SK-N-SH treated with all-trans-retinoic acid at 6 μM for 48 hours (cell line): ENCODE data around the gene JADE3.

Source experiments
- ATAC-seq: fragments of 200-7000 bp; cut with Tn5 transposase; 3 replicates; pipeline ENCODE4 v1.9.1; 2020; ENCODE audit warnings: mild to moderate bottlenecking, moderate library complexity
- ARNTL ChIP-seq: fragments of 450-650 bp; formaldehyde crosslinking; IDR thresholded peaks from 2 replicates; pipeline ENCODE4 v1.5.0; 2020; ENCODE audit warnings: low read depth, mild to moderate bottlenecking, moderate library complexity, borderline replicate concordance
- CREB5 ChIP-seq: fragments of 250-450 bp; sonication (Bioruptor Pico); IDR thresholded peaks from 2 replicates; pipeline ENCODE4 v1.5.1; 2020; ENCODE audit warnings: low read depth, mild to moderate bottlenecking, moderate library complexity
- CSDC2 ChIP-seq: fragments of 250-450 bp; sonication (Bioruptor Pico); IDR thresholded peaks from 2 replicates; pipeline ENCODE4 v1.5.0; 2020; ENCODE audit warnings: mild to moderate bottlenecking, moderate library complexity
- ESRRG ChIP-seq: fragments of 250-450 bp; sonication (Bioruptor Pico); IDR thresholded peaks from 2 replicates; pipeline ENCODE4 v1.6.1; 2021; ENCODE audit warnings: mild to moderate bottlenecking
- GLIS3 ChIP-seq: fragments of 250-450 bp; sonication (Bioruptor Pico); IDR thresholded peaks from 2 replicates; pipeline ENCODE4 v1.5.0; 2020; ENCODE audit warnings: mild to moderate bottlenecking, moderate library complexity
- OSR1 ChIP-seq: fragments of 250-450 bp; sonication (Bioruptor Pico); IDR thresholded peaks from 2 replicates; pipeline ENCODE4 v1.8.0; 2022; ENCODE audit warnings: moderate library complexity, mild to moderate bottlenecking, inconsistent platforms
- PATZ1 ChIP-seq: fragments of 250-450 bp; sonication (Bioruptor Pico); IDR thresholded peaks from 2 replicates; pipeline ENCODE4 v1.8.0; 2020; ENCODE audit warnings: mild to moderate bottlenecking, moderate library complexity, borderline replicate concordance
- POU6F1 ChIP-seq: fragments of 250-450 bp; sonication (Bioruptor Pico); IDR thresholded peaks from 2 replicates; pipeline ENCODE4 v1.8.0; 2021; ENCODE audit warnings: low read depth, mild to moderate bottlenecking, moderate library complexity, borderline replicate concordance
- PPARA ChIP-seq: fragments of 250-450 bp; sonication (Bioruptor Pico); IDR thresholded peaks from 2 replicates; pipeline ENCODE4 v1.5.0; 2020; ENCODE audit warnings: mild to moderate bottlenecking, borderline replicate concordance
- RARB ChIP-seq: fragments of 250-450 bp; sonication (Bioruptor Pico); IDR thresholded peaks from 2 replicates; pipeline ENCODE4 v1.8.0; 2021; ENCODE audit warnings: mild to moderate bottlenecking, moderate library complexity
- SNAI2 ChIP-seq: fragments of 250-450 bp; sonication (Bioruptor Pico); IDR thresholded peaks from 2 replicates; pipeline ENCODE4 v1.5.0; 2020; ENCODE audit warnings: mild to moderate bottlenecking, moderate library complexity
- TOX ChIP-seq: fragments of 250-450 bp; sonication (Bioruptor Pico); IDR thresholded peaks from 2 replicates; pipeline ENCODE4 v1.8.0; 2021; ENCODE audit warnings: mild to moderate bottlenecking, moderate library complexity, borderline replicate concordance
- TSHZ2 ChIP-seq: fragments of 250-450 bp; sonication (Bioruptor Pico); IDR thresholded peaks from 2 replicates; pipeline ENCODE4 v1.5.0; 2020; ENCODE audit warnings: mild to moderate bottlenecking, moderate library complexity
- ZC3H10 ChIP-seq: fragments of 250-450 bp; sonication (Bioruptor Pico); IDR thresholded peaks from 2 replicates; pipeline ENCODE4 v1.5.1; 2021; ENCODE audit warnings: mild to moderate bottlenecking, moderate library complexity
- ZFP3 ChIP-seq: fragments of 250-450 bp; sonication (Bioruptor Pico); IDR thresholded peaks from 2 replicates; pipeline ENCODE4 v1.5.0; 2020; ENCODE audit warnings: mild to moderate bottlenecking, moderate library complexity
- ZFP30 ChIP-seq: fragments of 450-650 bp; formaldehyde crosslinking; IDR thresholded peaks from 2 replicates; pipeline ENCODE4 v1.5.0; 2022; ENCODE audit warnings: mild to moderate bottlenecking, moderate library complexity
- ZNF565 ChIP-seq: fragments of 450-650 bp; formaldehyde crosslinking; conservative IDR thresholded peaks from 2 replicates; pipeline ENCODE4 v1.5.0; 2020; ENCODE audit warnings: low read depth, mild to moderate bottlenecking, moderate library complexity
- ZNF8 ChIP-seq: fragments of 450-650 bp; formaldehyde crosslinking; IDR thresholded peaks from 2 replicates; pipeline ENCODE4 v1.5.0; 2020; ENCODE audit warnings: mild to moderate bottlenecking, moderate library complexity

The JADE3 gene

GRCh38 chrX:46918434-46918833, 6.2 kb downstream of the JADE3 start (continued):
- no peak for TF ChIP-seq PATZ1 (CRISPR knock-in tag)
- TF ChIP-seq ZNF8 = no peak
- TF ChIP-seq CREB5 (CRISPR knock-in tag) = no peak
- TF ChIP-seq TSHZ2 = no peak
- no peak for TF ChIP-seq PPARA (CRISPR knock-in tag)
- TF ChIP-seq CSDC2 (CRISPR knock-in tag) = no peak
- TF ChIP-seq TOX (CRISPR knock-in tag) = no peak
- TF ChIP-seq, all 23 proteins: peak for 0

- no peak for ATAC-seq
- TF ChIP-seq CREB5 (CRISPR knock-in tag) = no peak
- peak; percentile 99 for TF ChIP-seq ZNF8
Observed at GRCh38 chrX:46920235-46920634, 8.0 kb downstream of the JADE3 start.

- ATAC-seq = no peak
- no peak for TF ChIP-seq PPARA (CRISPR knock-in tag)
- no peak for TF ChIP-seq ARNTL (CRISPR knock-in tag)
Observed at GRCh38 chrX:46922611-46923010, 10.4 kb downstream of the JADE3 start.

- no peak for TF ChIP-seq ESRRG (CRISPR knock-in tag)
- TF ChIP-seq CREB5 (CRISPR knock-in tag) = no peak
- TF ChIP-seq SNAI2 (CRISPR knock-in tag) = no peak
- TF ChIP-seq TSHZ2 = no peak
- no peak for TF ChIP-seq RARB (CRISPR knock-in tag)
- TF ChIP-seq CSDC2 (CRISPR knock-in tag) = no peak
- TF ChIP-seq ZNF565 (CRISPR knock-in tag) = no peak
- TF ChIP-seq ZFP3 = no peak
- no peak for TF ChIP-seq ZC3H10 (CRISPR knock-in tag)
- no peak for TF ChIP-seq GLIS3 (CRISPR knock-in tag)
- TF ChIP-seq TOX (CRISPR knock-in tag) = no peak
- TF ChIP-seq ZNF8 = no peak
- no peak for TF ChIP-seq ZFP30 (CRISPR knock-in tag)
- no peak for TF ChIP-seq OSR1 (CRISPR knock-in tag)
- no peak for TF ChIP-seq POU6F1 (CRISPR knock-in tag)
- no peak for TF ChIP-seq PATZ1 (CRISPR knock-in tag)
Observed at GRCh38 chrX:46927718-46928117, 15.5 kb downstream of the JADE3 start.

More at GRCh38 chrX:46927718-46928117, 15.5 kb downstream of the JADE3 start:
- ATAC-seq = no peak
